ENCODE data around the gene NFATC1.
A peak's percentile ranks its signal among the peaks of the same experiment; 100 is the strongest.

The NFATC1 gene

DNA sequence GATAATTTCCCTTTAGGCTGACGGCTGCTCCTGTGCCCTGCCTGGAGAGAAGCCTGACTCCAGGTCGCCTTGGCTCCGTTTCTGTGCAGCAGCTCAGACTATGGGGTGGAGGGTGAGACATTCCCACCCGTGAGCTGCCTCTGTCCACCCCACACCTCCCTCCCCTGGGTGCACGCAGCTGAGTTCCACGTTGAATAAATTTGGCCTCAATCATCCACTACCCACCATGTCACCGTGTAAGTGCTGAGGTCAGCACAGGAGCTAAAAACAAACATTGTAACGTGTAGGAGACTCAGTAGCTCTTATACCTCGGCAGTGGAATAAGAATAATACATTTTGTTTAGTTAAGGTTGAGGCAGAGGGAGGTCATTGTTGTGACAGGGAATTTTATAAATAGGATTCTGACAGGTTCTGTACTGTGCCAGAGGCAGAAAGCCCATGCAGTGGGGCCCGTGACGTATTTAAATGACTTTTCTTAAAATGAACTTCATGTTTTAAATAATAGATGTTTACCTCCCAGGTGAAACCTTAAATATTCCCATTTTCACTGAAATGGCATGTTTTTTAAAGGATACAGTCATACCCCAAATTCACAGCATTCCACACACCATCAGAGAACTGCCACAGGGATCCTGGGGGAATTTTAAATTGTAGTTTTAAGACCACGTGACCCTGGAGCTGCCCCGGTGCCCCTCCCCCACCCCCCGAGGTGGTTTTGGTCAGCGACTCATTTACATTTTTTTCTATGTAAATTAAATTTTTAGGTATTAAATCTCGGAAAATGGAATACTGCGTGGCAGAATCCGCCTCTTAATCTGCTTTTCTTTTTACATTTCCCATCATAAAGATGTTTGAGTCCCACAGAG lies 50.2 kb downstream of the NFATC1 start:
- DNase-seq, result no peak

DNA sequence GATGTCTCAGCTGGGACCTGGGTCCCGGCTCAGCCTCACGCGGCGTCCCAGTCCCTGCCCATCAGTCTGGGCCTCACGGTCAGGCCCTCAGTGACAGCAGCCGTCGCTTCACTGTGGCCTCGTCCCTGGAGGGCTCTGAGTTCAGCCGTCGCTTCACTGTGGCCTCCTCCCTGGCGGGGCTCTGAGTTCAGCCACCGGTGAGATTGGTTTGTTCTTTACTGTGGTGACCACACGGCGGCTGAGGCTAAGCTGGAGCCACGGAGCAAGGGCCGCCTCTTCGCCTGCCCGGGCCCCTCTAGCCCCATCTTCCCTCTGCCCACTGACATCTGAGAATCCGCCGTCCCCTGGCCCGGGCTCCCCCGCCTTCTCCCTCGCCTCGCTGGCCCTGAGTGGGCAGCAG lies 51.2 kb downstream of the NFATC1 start:
- DNase-seq, result no peak

DNA sequence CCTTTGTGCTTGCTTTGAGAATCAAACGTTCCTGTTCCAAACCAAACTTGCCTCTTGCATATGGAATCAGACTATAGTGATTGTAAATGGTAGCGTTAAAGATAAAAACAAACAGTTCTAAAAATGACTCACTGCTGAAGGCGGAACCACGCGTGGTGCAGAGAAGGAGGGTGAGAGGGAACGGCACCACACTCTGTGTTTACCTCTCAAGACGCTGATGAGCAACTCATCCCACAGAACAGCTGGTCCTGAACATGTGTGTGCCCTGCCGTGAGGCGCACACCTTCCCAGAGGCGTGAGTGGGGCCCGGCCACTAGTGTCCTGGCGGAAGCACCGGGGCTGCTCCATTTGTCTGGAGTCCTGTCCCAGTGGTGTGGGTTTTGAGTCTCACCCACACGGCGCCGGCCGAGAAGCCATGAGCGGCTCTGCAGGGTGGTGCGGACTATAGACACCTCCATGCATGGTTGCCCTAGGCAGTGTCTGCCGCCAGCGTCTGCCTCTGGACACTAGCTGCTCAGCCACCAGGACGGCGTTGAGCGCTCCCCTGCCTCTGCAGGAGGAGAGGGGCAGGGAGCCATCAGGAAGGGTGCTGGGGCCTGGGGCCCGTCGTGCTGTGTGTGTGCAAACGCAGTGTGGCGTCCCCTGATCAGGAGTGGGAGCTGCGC lies 52.1 kb downstream of the NFATC1 start:
- no peak for DNase-seq

DNA sequence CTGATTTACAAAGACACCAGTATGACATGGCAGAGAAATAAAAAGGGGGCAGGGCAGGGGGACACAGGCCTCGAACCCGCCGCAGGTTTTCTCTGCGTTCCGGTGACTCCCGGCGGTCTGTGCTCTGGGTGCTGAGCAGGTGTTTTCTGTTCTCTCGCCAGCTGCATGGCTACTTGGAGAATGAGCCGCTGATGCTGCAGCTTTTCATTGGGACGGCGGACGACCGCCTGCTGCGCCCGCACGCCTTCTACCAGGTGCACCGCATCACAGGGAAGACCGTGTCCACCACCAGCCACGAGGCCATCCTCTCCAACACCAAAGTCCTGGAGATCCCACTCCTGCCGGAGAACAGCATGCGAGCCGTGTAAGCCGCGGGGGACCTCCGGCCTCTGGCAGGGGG lies 52.9 kb downstream of the NFATC1 start:
- DNase-seq, result no peak

DNA sequence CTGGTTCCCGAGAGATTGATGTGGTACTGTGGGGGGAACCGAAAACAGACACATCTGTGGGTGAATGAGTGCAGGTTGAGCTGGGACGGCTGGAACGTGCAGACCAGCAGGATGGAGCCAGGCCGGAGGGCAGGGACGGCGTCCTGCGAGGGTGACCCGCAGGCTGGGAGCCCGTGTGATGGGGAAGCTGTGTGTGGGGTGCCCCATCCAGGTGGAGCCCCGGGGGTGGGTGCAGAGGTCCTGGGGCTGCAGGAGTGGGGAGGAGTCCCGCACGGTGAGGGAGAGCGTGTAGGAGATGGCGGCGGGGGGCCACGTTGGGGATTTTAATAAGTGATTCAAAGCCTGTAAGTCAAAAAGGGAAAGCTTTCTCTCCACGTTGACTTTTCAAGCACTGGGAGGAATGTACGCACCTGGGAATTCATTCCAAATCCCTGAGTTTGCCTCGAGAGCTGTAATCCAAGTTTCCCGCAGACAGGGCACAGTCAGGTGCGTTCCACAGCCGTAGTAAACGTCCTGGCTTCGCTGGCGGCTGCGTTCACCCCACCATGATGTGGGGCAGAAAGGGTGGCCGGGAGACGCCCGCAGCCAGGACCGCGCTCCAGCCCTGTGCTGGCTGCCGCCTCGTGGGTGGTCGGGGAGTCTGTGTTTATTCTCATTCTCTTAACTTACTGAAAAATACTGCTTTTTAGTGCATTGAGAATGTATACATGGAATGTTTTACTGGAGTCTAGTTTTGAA lies 54.0 kb downstream of the NFATC1 start:
- no peak for DNase-seq

DNA sequence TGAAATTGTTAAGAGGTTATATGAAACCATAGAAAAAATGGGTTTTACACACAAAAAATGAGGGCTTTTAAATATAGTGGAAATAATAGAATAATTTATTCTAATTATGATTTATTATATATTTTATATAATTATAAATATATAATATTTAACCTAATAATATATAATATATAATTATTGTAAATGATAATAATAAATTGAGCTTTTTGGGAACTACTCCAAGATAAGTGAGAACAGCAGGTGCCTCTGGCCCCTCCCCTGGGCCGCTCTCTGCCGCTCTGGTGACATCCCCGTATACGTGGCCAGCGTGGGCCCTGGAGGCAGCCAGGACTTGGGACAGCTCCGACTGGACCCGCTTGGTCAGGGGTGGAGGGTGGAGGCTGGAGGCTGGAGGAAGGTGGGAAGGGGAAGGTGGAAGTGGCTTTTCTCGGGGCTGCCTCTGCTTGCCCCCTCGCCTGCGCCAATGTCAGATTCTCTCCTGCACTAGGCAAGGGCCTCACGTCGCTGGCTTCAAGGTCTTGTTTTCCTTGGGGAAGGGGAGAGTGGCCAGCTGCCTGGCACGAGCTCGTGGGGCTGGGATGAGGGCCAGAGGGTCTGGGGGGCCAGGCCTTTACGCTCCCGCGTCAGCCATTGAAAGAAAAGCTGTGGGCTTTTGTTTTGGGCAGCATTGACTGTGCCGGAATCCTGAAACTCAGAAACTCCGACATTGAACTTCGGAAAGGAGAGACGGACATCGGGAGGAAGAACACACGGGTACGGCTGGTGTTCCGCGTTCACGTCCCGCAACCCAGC lies 54.8 kb downstream of the NFATC1 start:
- no peak for DNase-seq

DNA sequence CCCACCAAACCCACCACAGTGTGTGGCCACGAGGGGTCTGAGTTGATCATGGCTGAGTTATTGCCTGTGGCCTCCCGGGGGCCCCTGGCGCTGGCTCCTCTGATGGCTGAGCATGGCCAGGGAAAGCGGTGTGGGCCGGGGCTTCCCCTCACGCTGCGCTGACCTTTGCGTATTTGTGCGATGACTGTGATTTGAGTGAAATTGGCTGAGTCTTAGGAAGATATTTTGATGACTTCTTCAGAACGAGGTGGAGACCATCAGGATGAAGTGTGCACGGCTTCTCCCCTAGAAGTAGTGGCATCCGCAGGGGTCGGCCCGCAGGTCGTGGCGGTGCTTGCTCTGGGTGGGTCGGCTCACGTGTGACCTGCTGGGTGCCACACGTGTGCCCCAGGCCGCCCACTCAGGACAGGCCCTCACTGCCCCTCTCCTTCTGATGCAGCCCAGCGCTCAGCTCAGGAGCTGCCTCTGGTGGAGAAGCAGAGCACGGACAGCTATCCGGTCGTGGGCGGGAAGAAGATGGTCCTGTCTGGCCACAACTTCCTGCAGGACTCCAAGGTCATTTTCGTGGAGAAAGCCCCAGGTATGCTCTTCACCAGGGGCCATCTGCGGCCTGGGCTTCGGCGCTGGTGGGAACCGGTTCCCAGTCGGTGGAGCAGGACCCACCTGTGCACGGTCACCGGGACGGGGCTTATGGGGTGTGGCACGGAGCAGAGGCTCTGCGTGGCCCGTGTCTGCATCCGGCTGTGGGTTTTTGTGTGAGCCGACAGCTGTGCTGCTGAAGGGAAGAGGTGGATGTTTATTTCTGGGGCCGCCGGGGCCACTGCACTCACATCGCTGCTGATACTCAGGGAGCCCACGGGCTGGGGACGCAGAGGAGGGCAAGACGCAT lies 55.8 kb downstream of the NFATC1 start:
- no peak for DNase-seq

DNA sequence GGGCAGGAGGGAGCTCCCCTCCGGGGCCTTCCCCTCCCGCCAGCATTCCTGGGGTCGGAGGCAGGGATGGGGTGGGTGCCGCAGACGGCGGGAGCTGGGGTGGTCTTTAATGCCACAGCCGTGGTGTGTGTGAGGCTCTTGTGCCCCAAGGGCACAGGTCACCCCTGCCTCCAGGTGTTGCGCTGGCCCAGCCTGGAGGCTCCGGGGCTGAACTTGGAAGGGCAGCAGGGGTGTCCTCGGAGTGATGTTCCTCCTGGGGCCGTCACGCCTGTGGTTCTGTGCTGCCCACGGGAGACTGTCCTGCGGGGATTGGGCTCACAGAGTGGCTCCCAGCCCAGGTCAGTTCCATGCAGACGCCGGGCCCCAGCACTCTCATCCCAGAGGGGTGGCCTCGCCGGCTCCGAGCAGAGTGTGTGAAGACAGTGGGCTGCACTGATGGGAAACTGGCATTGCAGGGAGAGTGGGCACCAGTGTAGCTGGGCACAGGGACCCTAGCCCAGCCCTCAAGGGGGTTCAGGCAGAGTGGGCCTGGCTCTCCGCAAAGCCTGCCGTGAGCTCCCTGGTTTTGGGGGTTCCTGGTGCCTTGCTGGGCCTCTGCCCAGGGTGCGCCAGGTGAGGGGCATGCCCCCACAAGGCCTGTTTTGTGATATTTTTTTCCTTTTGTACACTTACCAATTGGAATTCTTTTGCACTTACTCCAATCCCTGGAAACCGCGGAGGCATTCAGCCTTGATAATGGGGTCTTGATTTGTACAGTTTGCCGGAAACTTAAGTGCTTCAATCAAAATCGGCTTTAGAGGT lies 56.7 kb downstream of the NFATC1 start:
- DNase-seq, result no peak

DNA sequence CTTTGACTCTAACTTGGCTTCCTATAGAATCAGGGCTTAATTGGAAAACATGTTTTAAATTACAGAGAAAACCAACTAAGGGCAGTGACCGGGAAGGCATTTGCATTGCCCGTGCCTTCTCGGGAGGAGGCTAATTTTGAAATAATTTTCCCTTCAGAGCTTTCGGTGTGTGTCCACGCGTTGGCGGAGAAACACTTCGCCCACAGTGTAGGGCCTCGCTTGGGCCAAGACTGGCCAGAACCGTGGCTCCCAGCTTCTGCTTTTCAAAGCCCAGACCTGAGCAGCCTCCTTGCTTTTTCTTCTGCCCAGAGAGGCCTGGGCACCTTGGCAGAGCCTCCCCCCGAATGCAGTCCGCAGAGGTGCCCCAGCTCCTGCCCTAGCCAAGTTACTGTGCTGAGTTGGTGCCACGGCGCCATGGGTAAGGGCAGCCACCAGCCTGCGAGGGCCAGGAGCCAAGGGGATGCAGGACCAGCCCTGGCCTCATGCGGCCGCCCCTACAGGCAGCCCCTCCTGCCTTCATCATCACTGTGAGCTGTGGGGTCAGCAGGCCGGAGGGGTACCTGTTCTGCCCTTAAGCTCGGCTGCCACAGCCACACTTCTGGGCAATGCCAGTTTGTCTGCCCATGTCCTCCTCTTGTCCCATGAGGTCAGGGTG lies 57.4 kb downstream of the NFATC1 start:
- DNase-seq, result no peak

DNA sequence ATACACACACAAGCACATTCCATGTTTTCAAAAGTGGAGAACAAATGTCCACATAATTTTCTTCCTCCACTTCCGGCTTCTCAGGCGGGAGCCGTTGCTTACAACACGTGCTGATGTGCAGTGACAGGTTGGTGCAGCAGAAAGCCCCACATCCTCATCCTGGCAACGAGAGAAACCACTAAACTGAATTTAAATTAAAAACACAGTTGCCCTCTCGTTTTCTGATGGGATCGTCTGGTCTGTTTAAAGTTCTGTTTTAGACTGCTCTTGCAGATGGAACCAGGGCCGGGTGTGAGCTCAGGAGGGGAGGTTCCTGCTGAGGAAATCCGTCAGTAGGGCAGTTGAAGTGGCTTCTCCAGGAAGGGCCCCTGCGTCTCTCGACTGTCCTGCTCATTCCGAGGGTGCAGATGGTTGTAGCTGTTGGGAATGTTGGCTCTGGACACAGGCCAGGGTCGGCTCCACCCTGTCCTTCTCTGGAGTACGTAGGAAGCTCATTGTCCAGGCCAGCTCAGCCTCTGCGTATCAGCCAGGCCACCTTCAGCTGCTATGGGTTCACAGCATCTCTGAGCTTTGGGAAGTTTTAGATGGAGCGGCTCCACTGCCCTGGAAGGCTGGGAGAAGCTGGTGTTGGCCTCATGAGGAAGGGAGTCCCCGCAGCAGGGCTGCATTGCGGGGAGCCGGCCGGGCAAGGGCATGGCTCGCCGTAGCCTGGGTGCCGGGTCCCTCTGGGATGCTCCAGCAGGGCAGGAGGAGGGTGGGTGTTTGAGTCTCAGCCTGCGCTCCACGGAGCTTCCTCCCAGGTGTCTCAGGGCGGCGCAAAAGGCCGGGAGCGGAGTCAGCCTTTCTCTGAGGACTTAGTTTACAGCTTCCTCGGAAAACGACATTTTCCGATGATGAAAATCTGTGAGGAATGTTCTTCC lies 58.3 kb downstream of the NFATC1 start:
- no peak for DNase-seq

DNA sequence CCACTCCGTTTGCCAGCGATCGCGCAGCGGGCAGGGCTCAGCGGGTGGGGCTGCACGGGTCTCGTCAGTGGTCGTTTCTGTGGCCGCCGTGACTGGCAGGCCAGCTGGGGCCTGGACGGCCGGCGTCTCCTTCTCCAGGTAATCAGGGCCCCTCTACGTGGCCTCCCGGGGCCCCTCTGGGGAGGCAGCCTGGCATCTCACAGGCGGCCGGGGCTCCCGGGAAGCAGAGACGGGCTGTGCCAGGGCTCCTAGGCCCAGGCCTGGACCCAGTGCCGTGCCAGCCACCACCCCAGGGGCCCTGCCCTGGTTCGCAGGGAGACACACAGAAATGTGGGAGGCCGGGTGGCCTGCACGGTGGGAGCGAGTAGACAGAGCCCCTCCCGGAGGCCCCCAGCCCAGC lies 59.5 kb downstream of the NFATC1 start:
- DNase-seq, result no peak

DNA sequence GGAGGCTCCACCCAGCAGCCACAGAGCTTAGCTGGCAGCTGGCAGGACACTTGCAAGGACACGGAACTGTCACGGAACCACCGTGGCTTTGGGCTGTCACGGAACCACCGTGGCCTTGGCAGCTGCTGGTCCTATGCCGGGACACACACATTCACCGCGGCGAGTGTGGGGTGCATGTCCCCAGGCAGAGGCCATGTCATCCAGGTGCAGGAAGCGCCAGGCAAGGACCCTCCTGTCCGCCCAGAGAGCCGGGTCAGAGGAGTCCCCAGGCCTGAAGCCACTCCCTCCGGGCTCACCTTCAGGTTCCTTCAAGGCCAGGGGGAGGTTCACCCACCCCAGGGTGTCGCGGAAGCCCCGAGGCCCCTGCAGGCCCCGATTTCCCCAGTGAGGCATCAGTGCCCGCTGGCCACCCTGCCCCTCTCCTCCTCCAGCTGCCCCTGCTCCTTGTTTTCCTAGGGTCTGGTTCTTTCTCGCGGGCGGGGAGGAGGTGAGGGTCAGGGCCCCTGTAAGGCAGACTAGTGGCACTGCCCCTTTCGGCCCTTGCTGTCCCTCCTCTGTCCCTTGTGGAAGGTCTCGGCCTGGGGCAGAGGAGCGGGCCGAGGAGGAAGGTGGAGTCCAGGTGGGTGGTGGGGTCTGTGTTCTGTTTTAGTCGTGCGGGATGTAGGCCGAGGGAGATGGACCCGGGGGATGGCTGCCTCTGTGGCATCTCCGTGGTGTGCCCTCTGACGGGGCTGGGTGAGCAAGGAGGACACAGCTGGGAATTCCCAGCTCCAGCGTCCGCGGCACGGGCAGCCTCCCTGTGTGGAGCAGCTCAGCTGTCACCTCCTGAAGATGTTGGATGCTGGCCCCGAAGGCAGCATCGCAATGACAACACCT lies 60.6 kb downstream of the NFATC1 start:
- DNase-seq, result no peak

DNA sequence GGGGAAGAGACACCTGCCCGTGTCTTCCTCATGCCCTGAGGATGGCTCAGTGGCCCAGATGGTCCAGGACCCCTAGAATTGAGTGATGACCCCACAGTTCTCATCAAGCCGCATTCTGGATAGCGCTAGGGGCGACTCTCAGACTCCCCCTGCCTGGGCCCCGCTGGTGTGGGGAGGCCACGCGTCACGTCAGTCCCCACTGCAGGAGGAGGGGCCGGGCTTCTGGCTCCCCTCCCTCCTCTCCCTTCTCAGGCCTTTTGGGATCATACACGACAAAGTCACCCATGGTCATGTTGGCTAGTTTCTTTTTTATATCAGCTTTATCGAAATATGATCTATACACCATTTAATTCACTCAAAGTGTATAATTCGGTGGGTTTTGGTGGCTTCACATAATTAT lies 61.5 kb downstream of the NFATC1 start:
- no peak for DNase-seq

DNA sequence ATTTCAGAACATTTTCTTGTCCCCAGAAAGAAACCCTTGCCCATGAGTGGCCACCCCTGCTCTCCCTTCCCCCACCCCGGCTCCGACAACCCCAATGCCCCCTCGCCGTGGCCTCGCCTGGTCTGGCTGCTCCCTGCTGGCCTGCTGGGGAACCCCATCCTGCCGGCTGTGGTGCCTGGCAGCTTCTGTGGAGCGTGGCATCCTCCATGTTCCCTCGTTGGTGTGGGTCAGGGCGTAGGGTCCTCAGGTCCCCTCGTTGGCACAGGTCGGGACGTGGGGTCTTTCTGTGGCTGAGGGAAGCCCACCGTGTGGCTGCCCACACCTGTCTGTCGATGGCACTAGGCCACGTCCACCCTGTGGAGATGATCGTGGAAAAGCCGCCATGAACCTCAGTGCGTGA lies 61.9 kb downstream of the NFATC1 start:
- DNase-seq, result no peak

DNA sequence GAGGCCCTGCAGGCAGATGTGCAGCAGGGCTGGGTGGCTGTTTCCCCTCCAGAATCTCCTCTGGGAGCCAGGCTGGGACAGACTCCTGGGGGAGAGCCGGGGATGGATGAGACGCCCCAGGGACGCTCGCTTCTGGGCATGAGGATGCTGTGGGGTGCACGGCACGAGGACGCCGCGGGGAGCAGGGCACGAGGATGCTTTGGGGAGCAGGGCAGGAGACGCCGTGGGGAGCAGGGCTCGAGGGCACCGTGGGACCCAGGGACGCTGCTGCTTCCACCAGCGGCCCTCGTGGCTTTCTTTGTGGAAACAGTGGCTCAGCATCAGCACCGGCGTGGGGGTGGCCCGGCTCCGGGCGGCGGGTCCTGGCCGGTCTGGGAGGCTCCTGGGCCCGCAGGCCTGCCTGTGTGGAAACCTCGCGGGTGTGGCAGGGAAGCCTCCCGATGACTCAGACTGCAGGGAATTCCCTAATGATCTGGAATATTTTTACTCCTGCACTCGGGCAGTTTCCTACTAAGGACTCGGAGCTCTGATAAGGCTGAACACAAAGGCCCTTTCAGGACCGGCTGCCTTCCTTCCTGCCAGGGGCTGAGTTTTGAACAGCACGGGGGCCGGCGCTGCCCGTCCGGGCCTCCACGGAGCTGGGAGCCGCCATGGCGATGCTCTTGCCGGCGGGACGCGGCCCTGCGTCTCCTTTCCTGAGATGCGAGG lies 62.6 kb downstream of the NFATC1 start:
- peak; percentile 73 for DNase-seq

DNA sequence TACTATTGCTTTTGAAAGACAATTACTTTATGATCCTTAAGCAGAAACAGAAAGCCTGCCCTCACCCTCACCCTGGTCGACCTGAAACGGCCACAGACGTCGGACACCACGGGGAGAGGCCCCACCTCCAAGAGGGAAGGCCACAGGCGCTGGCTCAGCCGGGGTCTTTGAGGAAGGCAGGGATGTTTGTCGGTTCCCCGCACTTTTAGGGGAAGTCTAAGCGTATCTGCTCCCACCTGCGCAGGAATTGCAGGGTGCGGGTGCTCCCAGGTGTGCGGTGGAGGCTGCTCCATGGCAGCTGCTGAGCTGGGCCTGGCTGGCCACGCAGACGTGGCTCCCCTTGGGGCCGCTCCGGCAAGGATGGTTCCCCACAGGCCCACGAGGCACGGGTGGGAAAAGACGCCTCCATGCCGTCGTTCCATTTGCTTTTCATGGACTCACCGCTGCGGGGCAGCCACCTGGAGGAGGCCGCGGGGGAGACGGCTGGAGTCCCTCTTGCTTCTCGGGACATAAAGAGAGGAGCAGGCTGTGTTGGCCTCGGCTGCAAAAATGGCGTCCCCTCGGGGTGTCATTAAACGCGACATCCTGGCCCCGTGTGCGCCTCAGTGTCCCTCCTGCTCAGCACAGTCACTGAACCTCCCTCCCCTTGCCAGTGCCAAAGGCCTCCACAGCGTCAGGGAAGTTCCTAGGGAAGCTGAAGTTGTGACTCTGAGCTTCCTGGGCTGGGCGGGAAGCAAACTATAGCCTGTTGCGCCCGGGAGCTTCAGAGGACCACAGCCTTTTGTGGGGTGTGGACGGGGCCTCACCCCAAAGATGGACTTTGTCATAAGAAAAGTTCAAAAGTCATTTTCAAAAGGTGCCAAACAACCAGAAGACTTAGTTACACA lies 63.4 kb downstream of the NFATC1 start:
- DNase-seq, result no peak
